HL-60 (cell line): ENCODE data around the gene FSCN2.

Experiments used
- CTCF ChIP-seq: IDR thresholded peaks from one replicate; pipeline ENCODE4 v1.5.1; 2011; ENCODE audit warnings: low read length, control low read depth, inconsistent platforms; ENCODE audit not compliant: insufficient read depth
- GABPA ChIP-seq: IDR thresholded peaks from 2 replicates; pipeline ENCODE4 v1.6.1; 2012; ENCODE audit warnings: low read depth
- POLR2AphosphoS5 ChIP-seq: IDR thresholded peaks from 2 replicates; pipeline ENCODE4 v1.6.1; 2012; ENCODE audit warnings: low read depth
- SPI1 ChIP-seq: IDR thresholded peaks from 2 replicates; pipeline ENCODE4 v1.6.1; 2012; ENCODE audit warnings: low read depth, mild to moderate bottlenecking, borderline replicate concordance

DNA sequence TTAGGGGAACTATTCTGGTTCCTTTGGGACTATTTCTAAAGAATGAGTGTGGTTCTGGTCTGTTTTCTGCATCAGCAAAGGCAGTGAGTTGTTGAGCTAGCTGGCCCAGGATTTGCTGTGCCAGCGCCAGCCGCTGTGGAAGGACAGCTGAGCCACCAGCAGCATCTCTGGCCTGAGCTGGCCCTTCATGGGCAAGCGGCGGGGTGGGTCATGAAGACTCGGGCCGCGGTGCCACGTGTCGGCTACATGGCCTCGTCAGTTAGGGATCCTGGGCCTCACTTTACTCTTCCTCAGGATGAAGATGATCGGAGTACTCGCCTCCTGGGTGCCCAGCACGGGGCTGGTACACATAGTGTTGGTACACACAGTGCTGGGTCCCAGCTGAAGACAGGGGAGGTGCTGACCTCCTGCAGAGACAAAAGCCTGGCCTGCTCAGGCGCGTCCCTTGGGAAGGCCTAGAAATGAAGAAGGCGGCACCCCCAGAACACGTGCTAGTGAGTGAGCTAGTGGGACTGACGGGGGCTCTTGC lies 41.9 kb downstream of the FSCN2 start:
- TF ChIP-seq CTCF (no peak), GABPA (no peak), POLR2AphosphoS5 (no peak), SPI1 (no peak)
